ENCODE results near the gene AFMID. TPM values are rescaled to one million over a fixed set of nuclear protein-coding genes. Genes with fewer than 3 reads are reported as not detected.

The AFMID gene
- total and polyA plus RNA-seq, 2 of the 13 experiments (the other 11 are each of a cell fraction or from before 2014, with no cell fraction given) = 249 to 270 TPM

GRCh38 chr17:78250891-78251772 lies 64.0 kb downstream of the AFMID start (continued):
- TF ChIP-seq TERF1 (CRISPR knock-in tag; IDR thresholded peaks at IDR 0.05) = no peak
- TF ChIP-seq ZNF501 (CRISPR knock-in tag; IDR thresholded peaks at IDR 0.05) = peak; percentile 86
- TF ChIP-seq ZNF879 (CRISPR knock-in tag; IDR thresholded peaks at IDR 0.05) = no peak
- no peak for TF ChIP-seq ZNF646 (CRISPR knock-in tag; IDR thresholded peaks at IDR 0.05)
- TF ChIP-seq ZNF570 (CRISPR knock-in tag; IDR thresholded peaks at IDR 0.05; ENCODE audit: borderline replicate concordance) = no peak
- peak; percentile 83; the same call in 1 of the 2 replicates for TF ChIP-seq ARNT2 (CRISPR knock-in tag; IDR thresholded peaks at IDR 0.05; ENCODE audit: low read depth)
- TF ChIP-seq THAP7 (CRISPR knock-in tag; IDR thresholded peaks at IDR 0.05) = peak; percentile 81
- TF ChIP-seq BATF2 (CRISPR knock-in tag; IDR thresholded peaks at IDR 0.05) = no peak
- no peak for TF ChIP-seq ZNF292 (CRISPR knock-in tag; IDR thresholded peaks at IDR 0.05; ENCODE audit: borderline replicate concordance, low read depth)
- TF ChIP-seq DDIT3 (CRISPR knock-in tag; IDR thresholded peaks at IDR 0.05) = no peak
- no peak for TF ChIP-seq ZNF468 (CRISPR knock-in tag; IDR thresholded peaks at IDR 0.05)
- no peak for TF ChIP-seq RFX5 (IDR thresholded peaks at IDR 0.05; ENCODE audit: low read depth, low read length)
- TF ChIP-seq MTF1 (CRISPR knock-in tag; IDR thresholded peaks at IDR 0.05) = no peak
- TF ChIP-seq SAP130 (CRISPR knock-in tag; IDR thresholded peaks at IDR 0.05; ENCODE audit: low read depth) = peak; percentile 71
- TF ChIP-seq IRX3 (CRISPR knock-in tag; IDR thresholded peaks at IDR 0.05; ENCODE audit: borderline replicate concordance, low read depth) = no peak
- no peak for TF ChIP-seq SOX13 (IDR thresholded peaks at IDR 0.05)
- TF ChIP-seq SOX13 (CRISPR knock-in tag; conservative IDR thresholded peaks at IDR 0.05 in 1 of 2, IDR thresholded peaks at IDR 0.05 in 1 of 2) = peak in 1 of 2 experiments; percentile 40; a peak in 1 of 4 replicates

Data from HepG2 (cell line).